GM12892 (cell line): ENCODE results near the gene TOR4A.

Experiments
- POLR2A ChIP-seq: IDR thresholded peaks from 2 replicates; pipeline ENCODE4 v1.6.1; 2011; ENCODE audit warnings: low read depth, low read length, control low read depth
- POLR2AphosphoS5 ChIP-seq: IDR thresholded peaks from 2 replicates; pipeline ENCODE4 v1.6.1; 2011; ENCODE audit warnings: low read depth, low read length, control low read depth

GRCh38 chr9:137306066-137306849 lies 28.7 kb downstream of the TOR4A start:
- TF ChIP-seq POLR2A = no peak
- no peak for TF ChIP-seq POLR2AphosphoS5
